ENCODE measurements around the gene PPP2R5A. TPM values are rescaled to one million over a fixed set of nuclear protein-coding genes. Genes with fewer than 3 reads are reported as not detected.

Gene PPP2R5A
- total and polyA plus RNA-seq, 10 donors, result 34.9 to 82.5 (median 68.7) TPM

GRCh38 chr1:212290608-212291007 lies 5.4 kb downstream of the PPP2R5A start:
- peaks cover 46 to 92% (median 87%) of the 10 kb centered on the region in 6 donors for H3K4me1 ChIP-seq
- no peak for TF ChIP-seq POLR2A (IDR thresholded peaks at IDR 0.05)
- no peak for TF ChIP-seq POLR2AphosphoS5 (IDR thresholded peaks at IDR 0.05)
- TF ChIP-seq, protein P1, sequence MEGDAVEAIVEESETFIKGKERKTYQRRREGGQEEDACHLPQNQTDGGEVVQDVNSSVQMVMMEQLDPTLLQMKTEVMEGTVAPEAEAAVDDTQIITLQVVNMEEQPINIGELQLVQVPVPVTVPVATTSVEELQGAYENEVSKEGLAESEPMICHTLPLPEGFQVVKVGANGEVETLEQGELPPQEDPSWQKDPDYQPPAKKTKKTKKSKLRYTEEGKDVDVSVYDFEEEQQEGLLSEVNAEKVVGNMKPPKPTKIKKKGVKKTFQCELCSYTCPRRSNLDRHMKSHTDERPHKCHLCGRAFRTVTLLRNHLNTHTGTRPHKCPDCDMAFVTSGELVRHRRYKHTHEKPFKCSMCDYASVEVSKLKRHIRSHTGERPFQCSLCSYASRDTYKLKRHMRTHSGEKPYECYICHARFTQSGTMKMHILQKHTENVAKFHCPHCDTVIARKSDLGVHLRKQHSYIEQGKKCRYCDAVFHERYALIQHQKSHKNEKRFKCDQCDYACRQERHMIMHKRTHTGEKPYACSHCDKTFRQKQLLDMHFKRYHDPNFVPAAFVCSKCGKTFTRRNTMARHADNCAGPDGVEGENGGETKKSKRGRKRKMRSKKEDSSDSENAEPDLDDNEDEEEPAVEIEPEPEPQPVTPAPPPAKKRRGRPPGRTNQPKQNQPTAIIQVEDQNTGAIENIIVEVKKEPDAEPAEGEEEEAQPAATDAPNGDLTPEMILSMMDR (IDR thresholded peaks at IDR 0.05 in 8 of 11, conservative IDR thresholded peaks at IDR 0.05 in 3 of 11), result no peak
- no peaks in the 10 kb centered on the region for H3K27me3 ChIP-seq (replicated peaks in 1 of 7)
- H3K4me3 ChIP-seq, result peak overlapping the region in 2 of 8 donors; percentile 85 to 94
- peak overlapping the region in 5 of 8 donors; percentile 21 to 100 (median 40) for H3K27ac ChIP-seq
- no peak for DNase-seq
- no peaks in the 10 kb centered on the region for H3K9me3 ChIP-seq
- H3K36me3 ChIP-seq, result no peaks in the 10 kb centered on the region
- intact Hi-C loops (cut with DNase I; ENCODE audit: low total_unique reads), result loop anchor here (5.0 to 10.0 kb wide), 3 partner anchors 64 to 608 kb away; no protein-coding TSS in a partner anchor

- intact Hi-C loops (cut with DNase I; ENCODE audit: low total_unique reads), result loop anchor here (5.0 to 10.0 kb wide), 3 partner anchors 63 to 609 kb away; no protein-coding TSS in a partner anchor
- WGBS, 5 donors, result 38 to 47% (median 45%) methylated on average over 6 of the region's 6 CpGs
- peak overlapping the region in 5 of 8 donors; percentile 21 to 100 (median 40) for H3K27ac ChIP-seq
Observed at GRCh38 chr1:212291505-212292134, 6.4 kb downstream of the PPP2R5A start.

GRCh38 chr1:212292250-212293105 lies 7.3 kb downstream of the PPP2R5A start:
- intact Hi-C loops (cut with DNase I; ENCODE audit: low total_unique reads), result loop anchor here (5.0 to 10.0 kb wide), 3 partner anchors 62 to 610 kb away; no protein-coding TSS in a partner anchor

More at GRCh38 chr1:212291505-212292134, 6.4 kb downstream of the PPP2R5A start:
- Histone ChIP-seq H3K27me3 (replicated peaks in 1 of 7) (no peaks in the 10 kb centered on the region), H3K4me1 (peaks cover 46 to 100% (median 98%) of the 10 kb centered on the region in 6 donors), H3K36me3 (no peaks in the 10 kb centered on the region), H3K9me3 (no peaks in the 10 kb centered on the region), H3K4me3 (peak overlapping the region in 2 of 8 donors; percentile 36 to 85)
- no peak for DNase-seq
- TF ChIP-seq, protein P1 (IDR thresholded peaks at IDR 0.05 in 8 of 11, conservative IDR thresholded peaks at IDR 0.05 in 3 of 11), result peak; percentile 60 to 82 (median 73)
- no peak for TF ChIP-seq POLR2A (IDR thresholded peaks at IDR 0.05)

More at GRCh38 chr1:212292250-212293105, 7.3 kb downstream of the PPP2R5A start:
- DNase-seq, result no peak
- Histone ChIP-seq H3K4me1 (peaks cover 46 to 99% (median 95%) of the 10 kb centered on the region in 6 donors), H3K4me3 (no peak overlapping the region), H3K27me3 (replicated peaks in 1 of 7) (no peaks in the 10 kb centered on the region), H3K36me3 (no peaks in the 10 kb centered on the region), H3K9me3 (no peaks in the 10 kb centered on the region), H3K27ac (peak overlapping the region in 6 of 8 donors; percentile 3 to 100 (median 16))
- TF ChIP-seq POLR2AphosphoS5 (IDR thresholded peaks at IDR 0.05) (no peak), POLR2A (IDR thresholded peaks at IDR 0.05) (no peak)
- TF ChIP-seq, protein P1 (IDR thresholded peaks at IDR 0.05 in 8 of 11, conservative IDR thresholded peaks at IDR 0.05 in 3 of 11), result no peak
- WGBS, 5 donors, result 52 to 60% (median 53%) methylated on average over 4 of the region's 4 CpGs

Measured in spleen (tissue), 11 donors.